ENCODE measurements around the gene BNC2. TPM values are rescaled to one million over a fixed set of nuclear protein-coding genes. Genes with fewer than 3 reads are reported as not detected.
"Not testable (repeated sequence)": the region's sequence is repeated elsewhere in the genome, so short reads cannot be mapped to it uniquely, and the experiment has no call there.

Gene BNC2
- total and polyA plus RNA-seq, 4 donors, result 0.96 to 23.2 (median 9.7) TPM

DNA sequence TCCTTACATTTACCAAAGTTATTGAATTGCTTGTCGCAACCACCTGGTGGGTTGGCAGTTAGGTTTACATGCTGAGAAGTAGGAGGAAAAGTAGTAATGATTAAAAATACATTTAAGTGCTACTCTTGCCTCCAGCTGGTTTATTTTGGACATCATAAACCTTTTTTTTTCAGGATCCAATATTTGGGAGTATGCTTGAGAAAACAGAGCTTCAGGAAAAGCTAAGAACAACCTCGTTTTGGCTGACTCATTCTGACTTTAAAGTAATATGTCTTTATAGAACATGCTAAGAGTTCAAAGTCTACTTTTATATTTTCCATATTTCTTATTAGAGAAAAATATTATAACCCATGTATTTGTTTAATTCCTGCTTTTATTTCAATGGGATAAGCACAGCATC is 41.7 kb upstream of the BNC2 start:
- TF ChIP-seq, protein P1, sequence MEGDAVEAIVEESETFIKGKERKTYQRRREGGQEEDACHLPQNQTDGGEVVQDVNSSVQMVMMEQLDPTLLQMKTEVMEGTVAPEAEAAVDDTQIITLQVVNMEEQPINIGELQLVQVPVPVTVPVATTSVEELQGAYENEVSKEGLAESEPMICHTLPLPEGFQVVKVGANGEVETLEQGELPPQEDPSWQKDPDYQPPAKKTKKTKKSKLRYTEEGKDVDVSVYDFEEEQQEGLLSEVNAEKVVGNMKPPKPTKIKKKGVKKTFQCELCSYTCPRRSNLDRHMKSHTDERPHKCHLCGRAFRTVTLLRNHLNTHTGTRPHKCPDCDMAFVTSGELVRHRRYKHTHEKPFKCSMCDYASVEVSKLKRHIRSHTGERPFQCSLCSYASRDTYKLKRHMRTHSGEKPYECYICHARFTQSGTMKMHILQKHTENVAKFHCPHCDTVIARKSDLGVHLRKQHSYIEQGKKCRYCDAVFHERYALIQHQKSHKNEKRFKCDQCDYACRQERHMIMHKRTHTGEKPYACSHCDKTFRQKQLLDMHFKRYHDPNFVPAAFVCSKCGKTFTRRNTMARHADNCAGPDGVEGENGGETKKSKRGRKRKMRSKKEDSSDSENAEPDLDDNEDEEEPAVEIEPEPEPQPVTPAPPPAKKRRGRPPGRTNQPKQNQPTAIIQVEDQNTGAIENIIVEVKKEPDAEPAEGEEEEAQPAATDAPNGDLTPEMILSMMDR (IDR thresholded peaks at IDR 0.05; ENCODE audit: control extremely low read depth, extremely low read depth), result no peak
- no peaks in the 10 kb centered on the region for H3K9me3 ChIP-seq (ENCODE audit: control insufficient read depth in 4 of 4, insufficient read depth in 3 of 4, low read length in 3 of 4)
- no peak overlapping the region for H3K27ac ChIP-seq (ENCODE audit: low read depth in 1 of 2, low read length in 1 of 2)
- DNase-seq, result peak in 1 of 3 donors; percentile 17
- WGBS, 2 donors, result 60 to 67% methylated on average over 2 of the region's 2 CpGs
- H3K36me3 ChIP-seq (ENCODE audit: control insufficient read depth in 4 of 4, insufficient read depth in 4 of 4, low read length in 4 of 4), result no peaks in the 10 kb centered on the region
- no peak overlapping the region for H3K4me3 ChIP-seq
- H3K4me1 ChIP-seq (ENCODE audit: control insufficient read depth in 5 of 5, insufficient read depth in 5 of 5, low read length in 5 of 5), result no peaks in the 10 kb centered on the region
- H3K27me3 ChIP-seq (ENCODE audit: control insufficient read depth in 3 of 3, insufficient read depth in 3 of 3, low read length in 2 of 3), result no peaks in the 10 kb centered on the region
- no peak for ATAC-seq (ENCODE audit: insufficient read depth, low FRiP score)
- no peak overlapping the region for H3K9ac ChIP-seq (ENCODE audit: insufficient read depth in 1 of 2, low read length in 2 of 2)

DNA sequence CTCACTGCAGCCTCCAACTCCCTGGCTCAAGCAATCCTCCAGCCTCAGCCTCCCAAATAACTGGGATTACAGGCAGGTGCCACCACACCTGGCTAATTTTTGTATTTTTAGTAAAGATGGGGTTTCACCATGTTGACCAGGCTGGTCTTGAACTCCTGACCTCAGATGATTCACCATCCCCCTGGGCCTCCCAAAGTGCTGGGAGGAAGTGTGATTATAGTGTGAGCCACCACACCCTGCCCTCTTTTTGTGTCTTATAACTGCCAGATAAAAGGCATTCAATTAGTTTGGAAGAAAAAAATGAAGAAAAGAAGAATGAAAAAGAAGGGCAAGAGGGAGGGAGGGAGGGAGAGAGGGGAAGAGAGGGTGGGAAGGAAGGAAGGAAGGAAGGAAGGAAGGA is 37.7 kb upstream of the BNC2 start:
- not testable (repeated sequence) for ATAC-seq (ENCODE audit: insufficient read depth, low FRiP score); H3K36me3 ChIP-seq (ENCODE audit: control insufficient read depth in 4 of 4, insufficient read depth in 4 of 4, low read length in 4 of 4); H3K27me3 ChIP-seq (ENCODE audit: control insufficient read depth in 3 of 3, insufficient read depth in 3 of 3, low read length in 2 of 3); H3K9ac ChIP-seq (ENCODE audit: insufficient read depth in 1 of 2, low read length in 2 of 2); H3K4me1 ChIP-seq (ENCODE audit: control insufficient read depth in 5 of 5, insufficient read depth in 5 of 5, low read length in 5 of 5); DNase-seq; H3K9me3 ChIP-seq (ENCODE audit: control insufficient read depth in 4 of 4, insufficient read depth in 3 of 4, low read length in 3 of 4); H3K4me3 ChIP-seq; H3K27ac ChIP-seq (ENCODE audit: low read depth in 1 of 2, low read length in 1 of 2)

DNA sequence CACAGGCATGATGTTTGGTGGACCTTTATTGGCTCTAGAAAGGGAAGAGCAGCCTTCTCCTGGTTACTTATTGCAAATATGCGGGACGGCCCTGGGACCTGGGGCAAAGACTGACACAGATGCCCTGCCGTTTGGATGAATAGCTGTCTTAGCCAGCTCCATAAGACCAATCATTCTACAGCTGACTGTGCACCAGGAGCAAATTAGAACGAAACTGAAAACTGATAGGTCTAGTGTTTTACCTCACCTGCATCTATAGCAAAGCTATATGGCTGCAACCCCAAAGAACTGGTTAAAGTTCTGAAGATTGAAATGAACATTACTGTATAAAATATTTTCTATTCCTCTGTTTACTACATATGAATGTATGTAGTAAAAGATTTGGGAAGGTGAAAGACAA is 34.2 kb upstream of the BNC2 start:
- H3K27ac ChIP-seq (ENCODE audit: low read depth in 1 of 2, low read length in 1 of 2), result no peak overlapping the region
- no peaks in the 10 kb centered on the region for H3K36me3 ChIP-seq (ENCODE audit: control insufficient read depth in 4 of 4, insufficient read depth in 4 of 4, low read length in 4 of 4)
- no peak for DNase-seq
- TF ChIP-seq, protein P1 (IDR thresholded peaks at IDR 0.05; ENCODE audit: control extremely low read depth, extremely low read depth), result no peak
- no peaks in the 10 kb centered on the region for H3K4me1 ChIP-seq (ENCODE audit: control insufficient read depth in 5 of 5, insufficient read depth in 5 of 5, low read length in 5 of 5)
- no peak for ATAC-seq (ENCODE audit: insufficient read depth, low FRiP score)
- peaks cover 0 to 3% (median 0%) of the 10 kb centered on the region in 4 donors for H3K9me3 ChIP-seq (ENCODE audit: control insufficient read depth in 4 of 4, insufficient read depth in 3 of 4, low read length in 3 of 4)
- no peak overlapping the region for H3K4me3 ChIP-seq
- 87 to 92% methylated on average over 4 of the region's 4 CpGs for WGBS, 2 donors
- no peaks in the 10 kb centered on the region for H3K27me3 ChIP-seq (ENCODE audit: control insufficient read depth in 3 of 3, insufficient read depth in 3 of 3, low read length in 2 of 3)
- H3K9ac ChIP-seq (ENCODE audit: insufficient read depth in 1 of 2, low read length in 2 of 2), result no peak overlapping the region

DNA sequence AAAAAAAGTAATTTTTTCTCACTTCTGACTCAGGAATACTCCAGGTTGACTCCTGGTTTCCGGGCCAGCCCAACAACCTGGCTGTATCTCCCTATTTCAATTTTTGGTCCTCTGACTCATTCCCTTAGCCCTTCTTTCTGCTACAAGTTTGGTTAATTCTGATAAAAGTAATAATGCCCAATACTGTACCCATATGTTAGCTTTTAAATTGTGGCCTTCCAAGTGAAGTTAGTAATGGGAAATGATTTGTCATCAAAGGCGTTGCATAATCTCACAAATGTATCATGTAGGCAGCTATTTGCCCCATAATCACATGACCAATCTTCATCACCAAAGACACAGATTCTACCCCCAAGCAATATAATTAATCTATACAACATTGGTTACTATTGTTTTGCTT is 31.1 kb upstream of the BNC2 start:
- 87 to 91% methylated on average over 2 of the region's 2 CpGs for WGBS, 2 donors
- Histone ChIP-seq H3K27ac (ENCODE audit: low read depth in 1 of 2, low read length in 1 of 2) (no peak overlapping the region), H3K4me3 (no peak overlapping the region), H3K27me3 (ENCODE audit: control insufficient read depth in 3 of 3, insufficient read depth in 3 of 3, low read length in 2 of 3) (no peaks in the 10 kb centered on the region), H3K9me3 (ENCODE audit: control insufficient read depth in 4 of 4, insufficient read depth in 3 of 4, low read length in 3 of 4) (peaks cover 0 to 3% (median 0%) of the 10 kb centered on the region in 4 donors), H3K9ac (ENCODE audit: insufficient read depth in 1 of 2, low read length in 2 of 2) (no peak overlapping the region), H3K36me3 (ENCODE audit: control insufficient read depth in 4 of 4, insufficient read depth in 4 of 4, low read length in 4 of 4) (no peaks in the 10 kb centered on the region), H3K4me1 (ENCODE audit: control insufficient read depth in 5 of 5, insufficient read depth in 5 of 5, low read length in 5 of 5) (no peaks in the 10 kb centered on the region)
- ATAC-seq (ENCODE audit: insufficient read depth, low FRiP score) (no peak), DNase-seq (no peak)
- TF ChIP-seq, protein P1 (IDR thresholded peaks at IDR 0.05; ENCODE audit: control extremely low read depth, extremely low read depth), result no peak
